GM12878 (cell line): Measurements from ENCODE around the gene ATG101.

Experiments
- CREB1 ChIP-seq: IDR thresholded peaks from 2 replicates; pipeline ENCODE4 v1.6.1; 2012; ENCODE audit warnings: low read depth, mild to moderate bottlenecking, inconsistent platforms
- EP300 ChIP-seq, 2 experiments: fragments of 150-350 bp in 1 of 2; IDR thresholded peaks; 2 replicates each; pipeline ENCODE4 v1.6.1; 2011 to 2012; ENCODE audit warnings: low read depth in 2 of 2, low read length in 2 of 2, borderline replicate concordance in 1 of 2, improper control_type of control experiment in 1 of 2, inconsistent platforms in 1 of 2; ENCODE audit not compliant: control insufficient read depth in 1 of 2
- POLR2A ChIP-seq: IDR thresholded peaks from 2 replicates; pipeline ENCODE4 v1.6.1; 2011; ENCODE audit warnings: low read depth, mild to moderate bottlenecking, low read length
- POLR2AphosphoS2 ChIP-seq: IDR thresholded peaks from 2 replicates; pipeline ENCODE4 v1.6.1; 2011; ENCODE audit warnings: low read depth, mild to moderate bottlenecking, low read length, improper control_type of control experiment, moderate library complexity
- RAD21 ChIP-seq: IDR thresholded peaks from 2 replicates; pipeline ENCODE4 v1.6.1; 2011; ENCODE audit warnings: mild to moderate bottlenecking, low read depth, low read length, moderate library complexity; ENCODE audit not compliant: insufficient read depth
- TF ChIP-seq, protein P1 (sequence below), 3 experiments: IDR thresholded peaks in 2 of 3; conservative IDR thresholded peaks in 1 of 3; 2 replicates each; pipeline ENCODE4 v1.5.1; 2011; ENCODE audit warnings: low read depth in 3 of 3, low read length in 3 of 3, mild to moderate bottlenecking in 3 of 3, control low read depth in 2 of 3, moderate library complexity in 2 of 3, inconsistent platforms in 1 of 3, mixed read lengths in 1 of 3; ENCODE audit not compliant: control insufficient read depth in 2 of 3, insufficient read depth in 1 of 3; ENCODE audit errors: extremely low read depth in 1 of 3

DNA sequence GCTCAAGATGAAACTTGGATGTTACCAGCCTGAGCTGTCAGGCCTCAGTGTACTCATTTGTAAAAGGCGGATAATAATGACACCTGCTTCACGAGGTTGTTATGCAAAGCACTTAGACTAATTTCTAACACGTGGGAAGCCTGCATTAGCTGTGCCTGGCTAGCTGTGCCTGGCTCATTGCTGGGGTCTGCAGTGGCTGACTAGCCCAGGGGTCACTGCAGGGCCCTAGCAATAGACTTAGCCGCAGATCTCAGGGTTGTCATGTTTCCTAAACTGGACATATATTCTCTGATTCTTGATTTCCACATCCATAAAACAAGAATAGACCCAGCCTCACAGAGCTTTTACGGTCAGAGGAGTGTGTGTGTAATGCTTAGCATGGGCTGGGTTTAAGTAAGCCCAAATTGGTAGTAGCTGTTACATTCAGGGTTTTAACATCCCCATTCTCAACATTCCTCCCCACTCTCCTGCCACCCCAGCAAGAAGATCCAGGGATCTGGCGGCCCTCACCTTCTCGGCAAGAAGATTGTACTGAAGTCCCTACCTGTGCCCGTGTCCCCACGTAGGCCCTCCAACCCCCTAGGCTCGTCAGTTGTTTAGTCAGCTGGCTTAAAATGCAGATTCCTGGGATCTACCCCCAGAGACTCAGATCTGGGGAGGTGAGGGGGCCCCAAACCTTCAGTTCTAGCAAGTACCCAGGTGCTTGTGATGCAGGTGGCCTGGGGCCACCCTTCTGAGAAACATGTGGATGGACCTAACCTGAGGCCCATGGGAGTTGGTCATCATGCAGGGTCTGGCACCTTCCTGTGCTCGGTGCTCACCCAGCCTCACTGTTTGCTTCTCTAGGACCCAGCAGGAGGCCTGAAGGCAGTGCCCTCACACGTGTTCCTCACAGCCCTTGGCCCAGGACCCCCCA lies 9.9 kb upstream of the ATG101 start:
- TF ChIP-seq POLR2A (no peak), RAD21 (no peak), EP300 (IDR thresholded peaks at IDR 0.05; ENCODE audit: borderline replicate concordance in 1 of 2, control insufficient read depth in 1 of 2, low read depth in 2 of 2, low read length in 2 of 2) (no peak), CREB1 (no peak), POLR2AphosphoS2 (no peak)
- TF ChIP-seq, protein P1, sequence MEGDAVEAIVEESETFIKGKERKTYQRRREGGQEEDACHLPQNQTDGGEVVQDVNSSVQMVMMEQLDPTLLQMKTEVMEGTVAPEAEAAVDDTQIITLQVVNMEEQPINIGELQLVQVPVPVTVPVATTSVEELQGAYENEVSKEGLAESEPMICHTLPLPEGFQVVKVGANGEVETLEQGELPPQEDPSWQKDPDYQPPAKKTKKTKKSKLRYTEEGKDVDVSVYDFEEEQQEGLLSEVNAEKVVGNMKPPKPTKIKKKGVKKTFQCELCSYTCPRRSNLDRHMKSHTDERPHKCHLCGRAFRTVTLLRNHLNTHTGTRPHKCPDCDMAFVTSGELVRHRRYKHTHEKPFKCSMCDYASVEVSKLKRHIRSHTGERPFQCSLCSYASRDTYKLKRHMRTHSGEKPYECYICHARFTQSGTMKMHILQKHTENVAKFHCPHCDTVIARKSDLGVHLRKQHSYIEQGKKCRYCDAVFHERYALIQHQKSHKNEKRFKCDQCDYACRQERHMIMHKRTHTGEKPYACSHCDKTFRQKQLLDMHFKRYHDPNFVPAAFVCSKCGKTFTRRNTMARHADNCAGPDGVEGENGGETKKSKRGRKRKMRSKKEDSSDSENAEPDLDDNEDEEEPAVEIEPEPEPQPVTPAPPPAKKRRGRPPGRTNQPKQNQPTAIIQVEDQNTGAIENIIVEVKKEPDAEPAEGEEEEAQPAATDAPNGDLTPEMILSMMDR (IDR thresholded peaks at IDR 0.05 in 2 of 3, conservative IDR thresholded peaks at IDR 0.05 in 1 of 3; ENCODE audit: control insufficient read depth in 2 of 3, extremely low read depth in 1 of 3, insufficient read depth in 1 of 3, low read depth in 3 of 3, low read length in 3 of 3), result no peak
